ENCODE data around the gene TRDN.

The TRDN gene

DNA sequence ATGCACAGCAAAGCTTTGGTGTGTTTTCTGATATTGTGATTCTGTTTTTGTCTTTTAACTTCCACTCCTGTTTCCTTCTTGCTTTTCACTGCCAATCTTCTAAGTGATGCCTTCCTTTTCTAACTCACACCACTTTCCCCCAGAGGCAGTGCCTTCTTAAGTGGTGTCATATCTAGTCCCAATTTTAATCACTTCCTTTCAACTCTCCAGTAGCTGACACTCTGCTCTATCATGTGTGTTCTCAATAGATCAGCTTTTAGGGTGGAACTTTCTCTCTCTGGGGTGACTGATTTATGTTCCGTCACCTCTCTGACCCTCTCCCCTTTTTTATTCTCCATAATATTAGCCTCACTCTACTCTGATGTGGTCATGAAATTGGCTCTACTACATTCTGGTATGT, 460.0 kb downstream of the TRDN start:
- no peak overlapping the region for H3K4me3 ChIP-seq (ENCODE audit: low read depth, low read length)
- DNase-seq (ENCODE audit: low read depth): no peak
- TF ChIP-seq, protein P1, sequence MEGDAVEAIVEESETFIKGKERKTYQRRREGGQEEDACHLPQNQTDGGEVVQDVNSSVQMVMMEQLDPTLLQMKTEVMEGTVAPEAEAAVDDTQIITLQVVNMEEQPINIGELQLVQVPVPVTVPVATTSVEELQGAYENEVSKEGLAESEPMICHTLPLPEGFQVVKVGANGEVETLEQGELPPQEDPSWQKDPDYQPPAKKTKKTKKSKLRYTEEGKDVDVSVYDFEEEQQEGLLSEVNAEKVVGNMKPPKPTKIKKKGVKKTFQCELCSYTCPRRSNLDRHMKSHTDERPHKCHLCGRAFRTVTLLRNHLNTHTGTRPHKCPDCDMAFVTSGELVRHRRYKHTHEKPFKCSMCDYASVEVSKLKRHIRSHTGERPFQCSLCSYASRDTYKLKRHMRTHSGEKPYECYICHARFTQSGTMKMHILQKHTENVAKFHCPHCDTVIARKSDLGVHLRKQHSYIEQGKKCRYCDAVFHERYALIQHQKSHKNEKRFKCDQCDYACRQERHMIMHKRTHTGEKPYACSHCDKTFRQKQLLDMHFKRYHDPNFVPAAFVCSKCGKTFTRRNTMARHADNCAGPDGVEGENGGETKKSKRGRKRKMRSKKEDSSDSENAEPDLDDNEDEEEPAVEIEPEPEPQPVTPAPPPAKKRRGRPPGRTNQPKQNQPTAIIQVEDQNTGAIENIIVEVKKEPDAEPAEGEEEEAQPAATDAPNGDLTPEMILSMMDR (IDR thresholded peaks at IDR 0.05; ENCODE audit: insufficient read depth, low read depth, low read length, missing control alignments): no peak

GRCh38 chr6:123171341-123172115, 465.2 kb downstream of the TRDN start:
- TF ChIP-seq, protein P1 (IDR thresholded peaks at IDR 0.05; ENCODE audit: insufficient read depth, low read depth, low read length, missing control alignments): no peak
- no peak for DNase-seq (ENCODE audit: low read depth)
- no peak overlapping the region for H3K4me3 ChIP-seq (ENCODE audit: low read depth, low read length)

- no peak overlapping the region for H3K4me3 ChIP-seq (ENCODE audit: low read depth, low read length)
- TF ChIP-seq, protein P1 (IDR thresholded peaks at IDR 0.05; ENCODE audit: insufficient read depth, low read depth, low read length, missing control alignments): no peak
- no peak for DNase-seq (ENCODE audit: low read depth)
Measured at GRCh38 chr6:123169774-123170095, 467.0 kb downstream of the TRDN start.

- TF ChIP-seq, protein P1 (IDR thresholded peaks at IDR 0.05; ENCODE audit: insufficient read depth, low read depth, low read length, missing control alignments): no peak
Measured at GRCh38 chr6:123168892-123169773, 467.6 kb downstream of the TRDN start.

GRCh38 chr6:123168466-123168865, 468.3 kb downstream of the TRDN start:
- DNase-seq (ENCODE audit: low read depth): no peak
- TF ChIP-seq, protein P1 (IDR thresholded peaks at IDR 0.05; ENCODE audit: insufficient read depth, low read depth, low read length, missing control alignments): no peak
- H3K4me3 ChIP-seq (ENCODE audit: low read depth, low read length): no peak overlapping the region

More at GRCh38 chr6:123168892-123169773, 467.6 kb downstream of the TRDN start:
- no peak for DNase-seq (ENCODE audit: low read depth)
- H3K4me3 ChIP-seq (ENCODE audit: low read depth, low read length): no peak overlapping the region
